ENCODE measurements around the gene SLC2A3. TPM values are rescaled to one million over a fixed set of nuclear protein-coding genes. Genes with fewer than 3 reads are reported as not detected.
"Not testable (repeated sequence)": the region's sequence is repeated elsewhere in the genome, so short reads cannot be mapped to it uniquely, and the experiment has no call there.

Gene SLC2A3
- total and polyA plus RNA-seq, 2 experiments from 2014 or later: 267 to 363 TPM

GRCh38 chr12:7907009-7907408 lies 29.0 kb downstream of the SLC2A3 start:
- Histone ChIP-seq H3K27ac (no peak overlapping the region), H3K4me3 (no peak overlapping the region), H3K4me1 (ENCODE audit: low read depth) (peaks cover 7% of the 10 kb centered on the region), H3K36me3 (no peaks in the 10 kb centered on the region), H3K27me3 (no peaks in the 10 kb centered on the region), H3K9me3 (ENCODE audit: low read depth) (no peaks in the 10 kb centered on the region)
- DNase-seq (ENCODE audit: low read depth in 1 of 2, low spot score in 1 of 2): peak; percentile 41 to 48
- TF ChIP-seq CTCF (IDR thresholded peaks at IDR 0.05; ENCODE audit: low read depth, low read length): peak; percentile 38

GRCh38 chr12:7906303-7906702 lies 29.7 kb downstream of the SLC2A3 start:
- H3K4me1 ChIP-seq (ENCODE audit: low read depth); H3K27me3 ChIP-seq; DNase-seq (ENCODE audit: low read depth in 1 of 2, low spot score in 1 of 2); H3K4me3 ChIP-seq; H3K9me3 ChIP-seq (ENCODE audit: low read depth); H3K27ac ChIP-seq; H3K36me3 ChIP-seq: not testable (repeated sequence)

- H3K36me3 ChIP-seq; H3K27me3 ChIP-seq; H3K9me3 ChIP-seq (ENCODE audit: low read depth); H3K4me3 ChIP-seq; H3K4me1 ChIP-seq (ENCODE audit: low read depth): not testable (repeated sequence)
- DNase-seq (ENCODE audit: low read depth in 1 of 2, low spot score in 1 of 2): peak in 1 of 2 donors; percentile 40
- H3K27ac ChIP-seq: peak overlapping the region; percentile 79
Observed at GRCh38 chr12:7905600-7906125, 30.3 kb downstream of the SLC2A3 start.

GRCh38 chr12:7905071-7905470 lies 30.9 kb downstream of the SLC2A3 start:
- TF ChIP-seq CTCF (IDR thresholded peaks at IDR 0.05; ENCODE audit: low read depth, low read length): no peak
- Histone ChIP-seq H3K4me3 (no peak overlapping the region), H3K9me3 (ENCODE audit: low read depth) (no peaks in the 10 kb centered on the region), H3K27me3 (no peaks in the 10 kb centered on the region), H3K27ac (peak overlapping the region; percentile 79), H3K4me1 (ENCODE audit: low read depth) (peaks cover 7% of the 10 kb centered on the region), H3K36me3 (no peaks in the 10 kb centered on the region)
- DNase-seq (ENCODE audit: low read depth in 1 of 2, low spot score in 1 of 2): peak in 1 of 2 donors; percentile 53

GRCh38 chr12:7902416-7902815 lies 33.6 kb downstream of the SLC2A3 start:
- not testable (repeated sequence) for H3K4me3 ChIP-seq; H3K9me3 ChIP-seq (ENCODE audit: low read depth); H3K4me1 ChIP-seq (ENCODE audit: low read depth); H3K27ac ChIP-seq; H3K27me3 ChIP-seq; H3K36me3 ChIP-seq
- peak in 1 of 2 donors; percentile 56 for DNase-seq (ENCODE audit: low read depth in 1 of 2, low spot score in 1 of 2)

- Histone ChIP-seq H3K27ac (no peak overlapping the region), H3K36me3 (no peaks in the 10 kb centered on the region), H3K4me3 (no peak overlapping the region), H3K27me3 (no peaks in the 10 kb centered on the region), H3K9me3 (ENCODE audit: low read depth) (no peaks in the 10 kb centered on the region), H3K4me1 (ENCODE audit: low read depth) (no peaks in the 10 kb centered on the region)
- DNase-seq (ENCODE audit: low read depth in 1 of 2, low spot score in 1 of 2): peak in 1 of 2 donors; percentile 54
- TF ChIP-seq CTCF (IDR thresholded peaks at IDR 0.05; ENCODE audit: low read depth, low read length): no peak
Observed at GRCh38 chr12:7899755-7900154, 36.2 kb downstream of the SLC2A3 start.

GRCh38 chr12:7896726-7897125 lies 39.3 kb downstream of the SLC2A3 start:
- not testable (repeated sequence) for H3K4me1 ChIP-seq (ENCODE audit: low read depth); H3K27ac ChIP-seq; H3K4me3 ChIP-seq; DNase-seq (ENCODE audit: low read depth in 1 of 2, low spot score in 1 of 2); H3K9me3 ChIP-seq (ENCODE audit: low read depth); H3K27me3 ChIP-seq; H3K36me3 ChIP-seq
